GM18499 (cell line): Measurements from ENCODE around the gene FGFR2.
"Not testable (repeated sequence)": the region's sequence is repeated elsewhere in the genome, so short reads cannot be mapped to it uniquely, and the experiment has no call there.

Experiments
- ATAC-seq: cut with Tn5 transposase; IDR thresholded peaks from one replicate; pipeline ENCODE4 v1.9.1; 2021; ENCODE audit warnings: moderate number of reproducible peaks; ENCODE audit not compliant: insufficient read depth, unreplicated experiment

The FGFR2 gene

GRCh38 chr10:121558238-121558637, 40.0 kb downstream of the FGFR2 start:
- ATAC-seq = no peak

- ATAC-seq = no peak
These were observed 41.2 kb downstream of the FGFR2 start for GRCh38 chr10:121556918-121557573.

- ATAC-seq = no peak
These were observed 41.8 kb downstream of the FGFR2 start for GRCh38 chr10:121556455-121556854.

DNA sequence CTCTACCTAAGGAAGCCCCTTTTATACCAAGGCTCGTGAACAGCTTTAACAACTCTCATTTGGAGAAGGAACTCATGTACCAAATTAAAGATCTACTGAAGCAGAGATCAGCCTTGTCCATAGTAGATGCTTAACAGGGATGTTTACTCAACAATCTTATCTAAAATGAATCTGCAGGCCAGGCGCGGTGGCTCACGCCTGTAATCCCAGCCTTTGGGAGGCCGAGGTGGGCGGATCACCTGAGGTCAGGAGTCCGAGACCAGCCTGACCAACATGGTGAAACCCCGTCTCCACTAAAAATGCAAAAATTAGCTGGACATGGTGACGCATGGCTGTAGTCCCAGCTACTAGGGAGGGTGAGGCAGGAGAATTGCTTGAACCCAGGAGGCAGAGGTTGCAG, 43.3 kb downstream of the FGFR2 start:
- not testable (repeated sequence) for ATAC-seq

DNA sequence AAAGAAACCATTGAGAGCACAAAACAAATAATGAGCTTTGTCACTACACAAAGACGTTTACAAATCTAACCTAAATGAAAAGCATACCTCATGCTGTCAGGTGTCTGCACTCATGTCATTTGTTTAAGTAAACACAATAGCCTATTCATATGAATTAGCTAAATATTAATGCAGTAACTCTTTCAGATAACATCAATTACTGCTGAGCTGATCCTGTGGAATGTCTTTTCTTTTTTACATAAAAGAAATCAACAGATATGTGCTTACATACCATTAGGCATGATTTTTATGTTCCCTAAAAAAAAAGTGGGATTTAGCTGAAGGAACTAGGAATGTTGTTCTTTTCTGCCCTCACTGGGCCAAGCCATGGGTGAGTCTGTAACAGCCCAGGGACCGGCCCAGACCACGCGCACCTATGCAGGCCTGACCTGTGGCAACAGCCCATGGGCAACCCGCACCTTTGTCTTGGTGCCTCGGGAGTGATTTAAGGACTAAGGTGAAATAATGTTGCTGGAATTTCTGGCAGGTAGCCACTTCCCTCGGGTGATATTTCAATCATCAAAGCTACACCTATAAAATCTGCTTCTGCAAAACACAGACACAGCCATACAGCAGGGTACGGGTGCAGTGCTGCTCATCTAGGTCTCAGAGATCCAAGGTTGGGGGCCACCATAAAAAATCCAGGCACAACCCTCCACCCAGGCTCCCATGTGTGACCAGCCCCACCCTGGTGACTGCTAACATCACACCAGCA, 44.6 kb downstream of the FGFR2 start:
- no peak for ATAC-seq

- ATAC-seq = no peak
These were observed 45.5 kb downstream of the FGFR2 start for GRCh38 chr10:121552746-121553145.

GRCh38 chr10:121551210-121551885, 46.9 kb downstream of the FGFR2 start:
- ATAC-seq = no peak

DNA sequence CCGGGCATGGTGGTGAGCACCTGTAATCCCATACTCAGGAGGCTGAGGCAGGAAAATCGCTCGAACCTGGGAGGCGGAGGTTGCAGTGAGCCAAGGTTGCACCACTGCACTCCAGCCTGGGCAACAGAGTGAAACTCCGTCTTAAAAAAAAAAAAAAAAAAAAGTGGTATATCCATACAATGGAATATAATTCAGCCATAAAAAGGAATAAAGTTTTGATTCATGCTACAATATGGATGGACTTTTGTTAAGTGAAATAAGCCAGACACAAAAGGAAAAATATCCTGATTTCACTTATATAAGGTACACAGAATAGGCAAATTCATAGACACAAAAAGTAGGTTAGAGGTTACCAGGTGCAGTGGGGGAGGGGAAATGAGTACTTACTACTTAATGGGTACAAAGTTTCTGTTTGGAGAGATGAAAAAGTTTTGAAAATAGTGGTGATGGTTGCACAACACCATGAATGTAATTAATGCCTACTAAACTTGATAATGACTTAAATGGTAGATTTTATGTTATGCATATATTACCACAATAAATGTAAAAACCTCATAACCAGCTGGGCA, 53.9 kb downstream of the FGFR2 start:
- no peak for ATAC-seq

DNA sequence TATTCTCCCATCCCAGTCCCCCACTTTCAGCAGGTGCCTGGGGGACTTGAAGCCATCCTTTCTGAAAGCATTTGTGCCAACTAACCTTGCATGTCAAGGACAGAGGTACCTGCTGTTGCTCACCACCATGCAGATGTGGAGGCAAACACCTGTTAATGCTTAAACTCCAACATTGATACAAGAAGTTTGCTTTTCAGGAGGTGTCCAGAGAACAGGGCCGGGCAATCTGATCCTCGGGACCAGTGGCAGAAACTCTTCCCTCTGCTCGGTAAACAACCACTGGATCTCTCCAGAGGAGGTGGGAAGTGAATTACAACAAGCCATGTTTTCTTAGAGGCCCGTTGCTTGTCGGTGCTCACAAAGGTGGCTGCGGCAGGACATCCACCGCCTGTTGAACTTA, 54.7 kb downstream of the FGFR2 start:
- no peak for ATAC-seq

DNA sequence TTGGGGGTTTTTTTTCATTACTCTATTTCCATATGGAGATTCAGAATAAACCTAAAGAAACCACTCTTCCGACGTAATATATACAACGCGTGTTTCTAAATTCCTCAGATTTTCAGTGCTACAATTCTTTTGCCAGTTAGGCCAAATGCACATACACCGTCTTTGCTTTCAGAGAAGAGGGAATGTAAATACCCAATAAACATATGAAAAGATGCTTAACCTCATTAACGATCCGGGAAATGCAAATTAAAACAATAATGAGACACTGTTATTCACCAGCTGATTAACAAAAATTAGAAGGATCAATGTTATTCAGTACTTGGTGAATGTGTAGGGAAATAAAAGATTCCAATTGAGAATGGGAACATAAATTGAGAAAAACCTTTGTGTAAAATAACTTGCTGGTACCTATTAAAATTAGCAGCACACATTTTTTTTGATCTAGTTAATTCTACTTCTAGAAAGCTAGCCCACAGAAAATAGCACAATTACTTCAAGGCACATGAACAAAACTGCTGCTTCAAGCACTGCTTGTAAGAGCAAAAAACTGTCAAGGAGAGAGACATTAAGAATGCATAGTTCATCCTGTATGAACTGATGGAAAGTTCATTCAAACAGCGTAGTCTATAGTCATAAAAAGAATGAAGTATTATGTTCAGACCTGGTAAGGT, 56.7 kb downstream of the FGFR2 start:
- ATAC-seq = no peak

GRCh38 chr10:121540732-121541395, 57.4 kb downstream of the FGFR2 start:
- ATAC-seq = no peak

DNA sequence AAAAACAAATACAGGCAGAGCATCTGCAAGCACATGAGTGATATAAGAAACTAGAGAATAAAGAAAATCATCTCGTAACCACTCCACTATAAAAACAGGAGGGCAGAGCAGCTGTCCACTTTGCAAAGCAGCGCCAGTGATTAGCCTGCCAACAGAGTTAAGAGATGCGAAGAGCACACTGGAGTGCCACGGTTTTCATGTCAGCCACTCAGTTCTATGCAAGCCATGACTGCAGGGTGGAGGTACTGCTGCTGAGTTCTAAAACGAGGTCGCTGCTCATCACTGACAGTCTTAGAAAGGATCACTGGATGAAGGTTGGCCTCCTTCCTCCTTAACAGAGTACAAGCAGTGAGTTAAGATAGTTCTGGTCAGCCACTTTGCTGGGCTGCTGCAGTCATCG, 58.5 kb downstream of the FGFR2 start:
- ATAC-seq = no peak

GRCh38 chr10:121536310-121536913, 61.8 kb downstream of the FGFR2 start:
- ATAC-seq = no peak

GRCh38 chr10:121535381-121535780, 62.9 kb downstream of the FGFR2 start:
- no peak for ATAC-seq

GRCh38 chr10:121532292-121532864, 65.9 kb downstream of the FGFR2 start:
- ATAC-seq = no peak

DNA sequence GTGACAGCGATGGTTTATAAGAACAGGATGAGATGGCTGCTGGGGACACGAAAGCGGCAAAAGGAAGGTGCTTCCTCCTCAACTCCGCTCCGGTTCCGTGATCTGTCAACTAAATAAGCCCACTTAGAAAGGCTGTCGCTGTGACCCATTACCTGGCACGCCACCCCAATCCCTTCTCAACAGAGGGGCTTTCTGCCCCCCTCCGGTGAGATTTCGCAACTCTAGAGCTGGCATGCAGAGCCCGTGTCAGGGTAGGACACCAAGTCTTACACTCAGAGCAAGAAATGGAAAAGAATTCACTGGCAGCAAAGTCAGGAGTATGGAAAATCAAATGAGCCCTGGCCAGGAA, 66.4 kb downstream of the FGFR2 start:
- no peak for ATAC-seq

DNA sequence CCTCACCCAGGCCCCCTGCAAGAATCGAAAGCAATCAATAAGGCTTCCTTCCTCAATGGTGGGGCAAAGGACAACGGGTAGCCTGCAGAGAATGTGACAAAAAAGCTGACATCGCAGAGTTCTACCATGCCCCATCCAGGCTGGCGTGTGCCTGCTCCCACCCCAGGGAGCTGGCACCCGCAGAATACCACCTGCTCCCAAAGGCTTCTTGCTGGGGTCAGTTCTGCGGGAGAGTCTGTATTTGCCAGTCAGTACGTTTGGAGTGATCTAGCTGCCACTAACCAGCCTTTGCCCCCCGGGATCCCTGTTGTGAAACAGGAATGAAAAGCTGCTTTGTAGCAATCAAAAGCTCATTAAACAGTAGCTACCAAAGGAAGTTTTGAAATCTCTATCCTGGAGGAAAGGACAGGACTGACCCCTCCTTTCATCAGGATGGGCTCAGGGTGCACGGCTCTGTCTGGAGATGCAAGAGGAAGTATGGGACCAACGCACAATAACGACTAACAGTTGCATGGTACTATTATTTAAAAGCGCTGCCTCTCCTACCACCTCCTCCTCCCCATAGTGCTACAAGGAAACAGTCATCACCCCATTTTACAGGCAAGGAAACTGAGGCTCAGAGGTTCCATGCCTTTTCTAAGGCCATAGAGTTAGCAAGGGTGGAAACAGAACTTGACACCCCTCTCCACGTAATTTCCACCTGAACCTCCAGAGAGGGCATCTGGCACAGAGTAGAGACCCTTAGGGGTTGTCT, 67.0 kb downstream of the FGFR2 start:
- no peak for ATAC-seq

GRCh38 chr10:121530481-121531075, 67.7 kb downstream of the FGFR2 start:
- ATAC-seq = no peak
